GM12864 (cell line): ENCODE data around the gene PDP2.

Experiments
- DNase-seq: peaks from one replicate; pipeline ENCODE4 v3.0.0-alpha.2; 2011; ENCODE audit warnings: low read depth
- H3K4me3 ChIP-seq: 2 replicates; pipeline ENCODE4 v1.5.1; 2011; ENCODE audit warnings: mild to moderate bottlenecking, low read depth, low read length, control low read depth
- CTCF ChIP-seq: IDR thresholded peaks from 2 replicates; pipeline ENCODE4 v1.5.1; 2011; ENCODE audit warnings: low read depth, mild to moderate bottlenecking, moderate library complexity, low read length, control low read depth, inconsistent platforms; ENCODE audit errors: missing control alignments

The PDP2 gene

DNA sequence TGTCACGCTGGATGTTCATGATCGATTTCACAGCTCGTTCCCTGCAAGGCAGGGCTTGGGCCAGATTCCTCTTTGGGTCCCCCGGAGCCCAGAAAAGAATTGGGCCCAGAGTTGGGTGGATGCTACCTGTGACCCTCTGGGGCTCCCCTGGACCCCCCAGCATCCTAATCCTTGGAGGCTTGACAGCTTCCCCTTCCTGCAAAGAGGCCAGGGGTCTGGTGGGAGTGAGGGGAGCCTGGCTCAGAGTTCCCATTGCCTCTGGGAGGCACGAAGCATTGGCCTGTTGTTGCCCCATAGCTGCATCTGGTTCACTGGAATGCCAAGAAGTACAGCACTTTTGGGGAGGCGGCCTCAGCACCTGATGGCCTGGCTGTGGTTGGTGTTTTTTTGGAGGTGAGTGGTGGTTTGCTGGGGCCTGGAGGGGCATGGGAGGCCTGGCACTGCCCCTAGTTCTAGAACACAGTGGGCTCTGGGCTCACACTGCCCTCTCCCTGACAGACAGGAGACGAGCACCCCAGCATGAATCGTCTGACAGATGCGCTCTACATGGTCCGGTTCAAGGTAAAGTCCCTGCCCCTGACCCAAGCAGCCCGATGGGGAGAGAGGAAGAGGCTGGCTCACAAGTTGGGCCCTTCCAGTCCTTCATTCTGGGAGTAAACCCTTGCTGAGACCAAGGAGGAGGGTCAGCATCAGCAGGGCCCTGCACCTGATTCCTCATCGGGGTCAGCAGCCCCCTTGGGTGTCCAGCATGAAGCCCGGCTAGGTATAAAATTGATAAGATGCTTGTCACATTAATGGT is 28.9 kb upstream of the PDP2 start:
- H3K4me3 ChIP-seq = no peak overlapping the region
- TF ChIP-seq CTCF = no peak
- no peak for DNase-seq

DNA sequence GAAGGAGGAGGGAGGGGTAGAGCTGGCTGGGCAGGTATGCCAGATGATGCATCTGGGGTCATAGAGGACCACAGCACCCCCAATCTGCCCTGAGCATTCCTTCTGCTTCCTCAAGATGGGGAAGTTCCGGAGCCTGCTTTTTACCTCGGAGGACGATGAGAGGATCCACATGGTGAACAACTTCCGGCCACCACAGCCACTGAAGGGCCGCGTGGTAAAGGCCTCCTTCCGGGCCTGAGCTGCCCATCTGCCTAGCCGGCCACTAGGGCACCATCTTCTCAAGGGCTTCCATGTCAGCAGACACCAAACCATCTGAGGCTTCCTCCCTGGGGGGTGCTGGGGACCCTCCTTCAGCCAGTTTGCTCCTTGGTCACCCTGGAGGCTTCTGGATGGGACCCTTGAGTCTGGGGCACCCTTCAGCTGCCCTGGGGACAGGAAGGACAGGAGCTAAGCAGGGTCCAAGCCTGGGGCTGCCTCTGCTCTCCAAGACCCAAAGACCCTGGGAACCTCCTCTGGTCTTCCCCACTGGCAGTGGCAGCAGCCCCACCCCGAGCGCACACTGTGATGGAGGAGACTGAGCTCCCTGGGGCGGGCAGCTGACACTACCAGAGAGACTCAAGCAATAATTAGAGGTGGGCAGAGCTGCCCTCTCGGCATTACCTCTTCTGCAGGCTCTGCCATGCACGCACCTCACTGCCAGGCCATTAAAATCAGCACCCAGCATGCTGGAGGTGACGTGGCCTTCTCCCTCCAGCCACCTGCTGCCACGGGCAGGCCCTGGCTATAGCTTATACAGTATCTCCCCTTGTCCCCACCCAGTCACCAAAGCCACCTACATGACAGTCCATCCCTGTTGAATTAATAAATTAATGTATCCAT is 26.8 kb upstream of the PDP2 start:
- no peak for DNase-seq
- H3K4me3 ChIP-seq = no peak overlapping the region
- no peak for TF ChIP-seq CTCF

DNA sequence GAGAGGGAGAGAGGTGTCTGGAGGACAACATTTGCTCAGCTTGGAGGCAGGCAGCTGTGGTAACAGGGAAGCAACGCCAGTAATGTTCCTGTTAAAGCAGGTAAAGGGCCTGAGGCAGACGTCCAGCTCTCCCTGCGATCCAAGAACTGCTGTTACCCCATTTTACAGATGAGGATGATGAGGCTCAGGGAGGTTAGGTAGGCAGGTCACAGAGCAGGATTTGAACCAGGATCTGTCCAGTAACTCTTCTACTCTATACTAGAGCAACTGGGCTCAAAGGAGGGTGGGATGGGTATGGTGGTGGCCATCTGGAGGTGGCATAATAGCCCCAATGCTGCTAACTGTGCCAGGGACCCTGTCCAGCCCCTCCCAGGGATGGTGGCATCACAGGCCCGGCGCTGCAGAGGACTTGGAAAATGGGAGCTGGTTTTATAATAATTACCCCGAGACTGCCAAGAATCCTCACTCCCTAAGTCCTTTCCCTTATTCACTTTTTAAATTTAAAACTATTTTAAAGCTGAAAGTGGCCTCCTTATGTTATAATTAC is 24.1 kb upstream of the PDP2 start:
- DNase-seq = no peak
- no peak for TF ChIP-seq CTCF
- no peak overlapping the region for H3K4me3 ChIP-seq

GRCh38 chr16:66856801-66857200 is 23.5 kb upstream of the PDP2 start:
- DNase-seq = no peak
- H3K4me3 ChIP-seq = no peak overlapping the region
- TF ChIP-seq CTCF = no peak

DNA sequence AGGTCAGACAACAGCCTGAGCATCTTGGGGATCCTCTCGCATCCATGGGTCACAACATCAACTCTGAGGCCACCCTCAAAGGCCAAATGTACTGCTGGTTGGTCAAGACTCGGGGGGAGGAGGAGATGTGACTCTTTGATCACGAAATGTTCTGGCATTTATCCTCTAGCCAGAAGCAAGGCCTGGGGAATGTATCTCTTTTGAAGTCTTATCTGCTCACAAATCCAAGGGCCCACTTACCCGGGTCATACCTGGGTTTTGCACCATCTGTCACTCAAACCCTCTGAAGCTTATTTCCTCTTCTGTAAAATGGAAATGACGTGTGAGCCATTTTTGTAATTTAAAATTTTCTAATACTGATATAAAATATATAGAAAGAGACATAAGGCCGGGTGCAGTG is 22.9 kb upstream of the PDP2 start:
- no peak for DNase-seq
- no peak overlapping the region for H3K4me3 ChIP-seq
- no peak for TF ChIP-seq CTCF

DNA sequence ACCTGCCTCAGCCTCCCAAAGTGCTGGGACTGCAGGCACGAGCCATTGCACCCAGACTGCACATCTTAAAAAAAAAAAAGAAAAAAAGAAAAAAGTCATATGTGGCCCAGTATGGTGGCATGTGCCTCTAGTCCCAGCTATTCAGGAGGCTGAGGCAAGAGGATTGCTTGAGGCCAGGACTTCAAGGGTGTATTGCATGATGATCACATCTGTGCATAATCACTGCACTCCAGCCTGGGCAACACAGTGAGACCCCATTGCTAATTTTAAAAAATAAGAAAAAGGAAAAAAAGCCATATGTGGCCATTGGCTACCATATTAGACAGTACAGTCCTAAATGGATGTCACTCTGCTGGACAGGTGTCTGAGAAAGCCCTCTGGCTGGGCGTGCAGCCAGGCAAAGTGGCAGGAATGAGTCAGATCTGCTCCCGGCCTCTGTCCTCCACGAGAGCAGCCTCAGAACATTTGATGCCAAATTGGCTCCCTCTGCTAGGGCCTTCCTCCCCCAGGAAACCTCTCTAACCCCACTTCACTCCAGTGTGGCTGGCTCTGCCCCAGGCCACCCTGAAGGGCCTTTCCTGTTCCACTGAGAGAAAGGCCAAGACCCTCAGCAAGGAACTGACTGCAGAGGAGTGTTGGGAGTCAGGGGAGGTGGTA is 21.4 kb upstream of the PDP2 start:
- no peak overlapping the region for H3K4me3 ChIP-seq
- TF ChIP-seq CTCF = no peak
- DNase-seq = no peak
